Stomach (tissue), 9 donors: ENCODE data around the gene CREG1. TPM values are rescaled to one million over a fixed set of nuclear protein-coding genes. Genes with fewer than 3 reads are reported as not detected.

ENCODE experiments used
- DNase-seq, 2 donors: peaks; one replicate each; pipeline versions ENCODE4 v3.0.0 to v3.0.0-alpha.2; 2013 to 2019
- H3K27ac ChIP-seq, 5 donors: fragments of 200-600 bp in 4 of 5; sonication (generic) in 4 of 5; one replicate each; pipeline ENCODE4 v1.5.1; 2013 to 2019; ENCODE audit warnings: mild to moderate bottlenecking in 1 of 5, moderate library complexity in 1 of 5
- H3K27me3 ChIP-seq, 3 donors: fragments of 200-600 bp; sonication (generic); one replicate each; pipeline ENCODE4 v1.5.1; 2017 to 2019; ENCODE audit warnings: mixed run types in 1 of 3
- H3K36me3 ChIP-seq, 4 donors: fragments of 200-600 bp; sonication (generic); 1 replicate in 3 of 4; 2 replicates in 1 of 4; pipeline ENCODE4 v1.5.1; 2016 to 2019
- H3K4me1 ChIP-seq, 4 donors: fragments of 200-600 bp; sonication (generic); one replicate each; pipeline ENCODE4 v1.5.1; 2016 to 2019
- H3K4me3 ChIP-seq, 4 donors: fragments of 200-600 bp; sonication (generic) in 3 of 4; one replicate each; pipeline ENCODE4 v1.5.1; 2016 to 2019; ENCODE audit warnings: mild to moderate bottlenecking in 1 of 4
- H3K9me3 ChIP-seq, 4 donors: fragments of 200-600 bp; sonication (generic); one replicate each; pipeline ENCODE4 v1.5.1; 2016 to 2019
- EP300 ChIP-seq: sonication (generic); formaldehyde crosslinking; IDR thresholded peaks from one replicate; pipeline ENCODE4 v1.6.1; 2017; ENCODE audit warnings: antibody characterized with exemption
- POLR2A ChIP-seq, 4 donors: fragments of 450-650 bp; IDR thresholded peaks; one replicate each; pipeline ENCODE4 v1.6.1; 2016; ENCODE audit warnings: antibody characterized with exemption in 4 of 4, control low read depth in 2 of 4, mild to moderate bottlenecking in 1 of 4, moderate library complexity in 1 of 4
- POLR2AphosphoS5 ChIP-seq, 3 donors: sonication (generic); formaldehyde crosslinking; IDR thresholded peaks; one replicate each; pipeline ENCODE4 v1.6.1; 2016; ENCODE audit warnings: antibody characterized with exemption in 3 of 3
- WGBS, 5 donors: extraction: QIAGEN DNeasy Blood & Tissue Kit in 3 of 5; methylation state at CpG; one replicate each; pipeline versions ENCODE4 v1.1.5 to v1.1.7; 2013 to 2018; 5-methylcytosine and 5-hydroxymethylcytosine counted together
- intact Hi-C: fragments of 100-400 bp; cut with DNase I; formaldehyde crosslinking; loops from one replicate; pipeline ENCODE4 v1.15.1; 2023; ENCODE audit warnings: low total_unique reads
- polyA plus RNA-seq, 3 donors: library from polyadenylated mRNA; stranded (reverse); fragments of 200-250 nt; gene quantifications; one replicate each; pipeline ENCODE4 v1.2.3, GENCODE V29; 2013
- total RNA-seq, 5 donors: library from RNA; depleted of rRNA; stranded (reverse); fragments of >200 nt; gene quantifications; one replicate each; pipeline versions ENCODE4 v1.1.0 to v1.2.3, GENCODE V29; 2014 to 2016
- TF ChIP-seq, protein P1 (sequence below), 7 experiments: fragments of 450-650 bp in 4 of 7; fragments of 200-600 bp in 3 of 7; sonication (generic) in 3 of 7; IDR thresholded peaks; one replicate each; pipeline ENCODE4 v1.5.1; 2016 to 2019; ENCODE audit warnings: antibody characterized with exemption in 7 of 7, control low read depth in 2 of 7, mild to moderate bottlenecking in 1 of 7
- donor health status: healthy with polysubstance abuse.
- donor health status: Bipolar disorder and iron deficiency.
- donor health status: healthy.

The CREG1 gene
- total and polyA plus RNA-seq, 8 donors, result 44.6 to 120 (median 78.3) TPM

DNA sequence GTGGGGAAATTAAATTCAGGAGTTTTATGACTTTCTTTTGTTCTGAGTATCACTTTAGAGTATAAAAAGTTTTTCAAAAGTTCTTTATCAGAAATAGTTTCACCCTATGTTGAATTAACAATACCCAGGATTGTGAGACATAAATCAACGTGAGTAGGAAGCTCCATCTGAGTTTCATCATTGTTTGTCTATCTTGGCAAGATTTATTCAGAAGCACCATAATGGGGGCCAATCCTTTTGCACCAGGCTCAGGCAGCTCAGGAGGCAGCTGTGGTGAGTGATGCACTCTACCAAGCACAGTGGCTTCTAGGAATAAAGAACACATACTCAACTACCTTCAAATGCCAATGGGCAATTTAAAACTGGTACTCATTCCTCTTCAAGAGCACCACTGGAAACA, 12.0 kb downstream of the CREG1 start:
- DNase-seq, result no peak
- H3K27me3 ChIP-seq, result no peaks in the 10 kb centered on the region

DNA sequence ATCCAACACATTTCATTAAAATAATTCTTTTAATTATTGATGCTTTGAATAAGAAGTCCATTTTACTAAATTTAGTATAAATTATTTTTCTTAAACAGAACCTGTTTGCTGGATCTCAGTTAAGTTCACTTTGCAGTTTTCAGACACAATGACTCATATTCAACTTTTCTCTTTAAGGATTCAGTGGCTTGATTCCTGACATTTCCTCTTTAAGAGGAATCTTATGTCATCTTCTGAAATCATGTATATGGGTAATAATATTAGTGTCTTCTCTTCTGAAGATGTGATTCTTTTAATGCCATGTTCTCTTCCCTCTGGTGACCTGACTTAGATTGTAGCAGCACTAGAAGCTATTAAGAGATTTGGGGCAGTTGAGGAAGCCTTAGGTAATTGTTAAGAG, 12.6 kb downstream of the CREG1 start:
- DNase-seq, result no peak
- TF ChIP-seq POLR2A (IDR thresholded peaks at IDR 0.05), result no peak
- no peak for TF ChIP-seq EP300
- TF ChIP-seq, protein P1, sequence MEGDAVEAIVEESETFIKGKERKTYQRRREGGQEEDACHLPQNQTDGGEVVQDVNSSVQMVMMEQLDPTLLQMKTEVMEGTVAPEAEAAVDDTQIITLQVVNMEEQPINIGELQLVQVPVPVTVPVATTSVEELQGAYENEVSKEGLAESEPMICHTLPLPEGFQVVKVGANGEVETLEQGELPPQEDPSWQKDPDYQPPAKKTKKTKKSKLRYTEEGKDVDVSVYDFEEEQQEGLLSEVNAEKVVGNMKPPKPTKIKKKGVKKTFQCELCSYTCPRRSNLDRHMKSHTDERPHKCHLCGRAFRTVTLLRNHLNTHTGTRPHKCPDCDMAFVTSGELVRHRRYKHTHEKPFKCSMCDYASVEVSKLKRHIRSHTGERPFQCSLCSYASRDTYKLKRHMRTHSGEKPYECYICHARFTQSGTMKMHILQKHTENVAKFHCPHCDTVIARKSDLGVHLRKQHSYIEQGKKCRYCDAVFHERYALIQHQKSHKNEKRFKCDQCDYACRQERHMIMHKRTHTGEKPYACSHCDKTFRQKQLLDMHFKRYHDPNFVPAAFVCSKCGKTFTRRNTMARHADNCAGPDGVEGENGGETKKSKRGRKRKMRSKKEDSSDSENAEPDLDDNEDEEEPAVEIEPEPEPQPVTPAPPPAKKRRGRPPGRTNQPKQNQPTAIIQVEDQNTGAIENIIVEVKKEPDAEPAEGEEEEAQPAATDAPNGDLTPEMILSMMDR (IDR thresholded peaks at IDR 0.05), result no peak
- no peak for TF ChIP-seq POLR2AphosphoS5 (IDR thresholded peaks at IDR 0.05)
- peaks cover 3 to 43% (median 40%) of the 10 kb centered on the region in 4 donors for H3K36me3 ChIP-seq
- H3K4me3 ChIP-seq, result no peak overlapping the region
- peaks cover 0 to 42% (median 13%) of the 10 kb centered on the region in 4 donors for H3K4me1 ChIP-seq
- no peaks in the 10 kb centered on the region for H3K9me3 ChIP-seq
- intact Hi-C loops, result no loop called here
- no peaks in the 10 kb centered on the region for H3K27me3 ChIP-seq
- H3K27ac ChIP-seq, result no peak overlapping the region

More for the DNA sequence above, 12.0 kb downstream of the CREG1 start:
- Histone ChIP-seq H3K4me1 (peaks cover 0 to 42% (median 13%) of the 10 kb centered on the region in 4 donors), H3K27ac (peak overlapping the region in 1 of 5 donors; percentile 5), H3K36me3 (peaks cover 4 to 49% (median 46%) of the 10 kb centered on the region in 4 donors), H3K9me3 (no peaks in the 10 kb centered on the region), H3K4me3 (no peak overlapping the region)
- intact Hi-C loops, result no loop called here
- TF ChIP-seq POLR2A (IDR thresholded peaks at IDR 0.05), result no peak
- TF ChIP-seq, protein P1 (IDR thresholded peaks at IDR 0.05), result no peak
- TF ChIP-seq POLR2AphosphoS5 (IDR thresholded peaks at IDR 0.05), result no peak
- no peak for TF ChIP-seq EP300
- WGBS, 5 donors, result 0 to 18% (median 0%) methylated on average over 1 of the region's 1 CpG

DNA sequence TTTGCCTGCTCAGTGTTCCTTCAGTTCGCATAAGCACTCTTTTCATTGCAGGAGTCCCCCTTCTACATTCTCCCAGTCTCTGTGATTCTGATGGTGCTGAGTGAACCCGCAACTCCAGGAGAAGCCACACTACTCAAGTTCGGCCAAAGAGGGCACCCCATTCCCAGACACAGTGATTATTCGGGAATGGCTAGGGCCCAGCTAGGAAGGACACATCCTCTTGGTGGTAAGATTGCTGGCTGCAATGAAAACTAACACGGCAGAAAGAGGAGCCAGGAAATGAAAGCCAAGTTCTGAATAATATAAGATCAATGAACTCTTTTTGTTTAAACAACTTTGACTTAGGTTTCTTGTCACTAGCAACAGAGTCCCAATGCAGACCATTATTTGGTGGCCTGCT, 14.9 kb downstream of the CREG1 start:
- Histone ChIP-seq H3K36me3 (peaks cover 0 to 20% (median 18%) of the 10 kb centered on the region in 4 donors), H3K27ac (no peak overlapping the region), H3K27me3 (no peaks in the 10 kb centered on the region), H3K4me3 (no peak overlapping the region), H3K9me3 (no peaks in the 10 kb centered on the region), H3K4me1 (peaks cover 0 to 29% (median 10%) of the 10 kb centered on the region in 4 donors)
- WGBS, 5 donors, result 50 to 59% (median 56%) methylated on average over 5 of the region's 5 CpGs
- intact Hi-C loops, result loop anchor here (10.0 kb wide), 2 partner anchors 104 to 464 kb away; no protein-coding TSS in a partner anchor
- TF ChIP-seq POLR2AphosphoS5 (IDR thresholded peaks at IDR 0.05) (no peak), EP300 (no peak), POLR2A (IDR thresholded peaks at IDR 0.05) (no peak)
- TF ChIP-seq, protein P1 (IDR thresholded peaks at IDR 0.05), result no peak
- DNase-seq, result no peak

DNA sequence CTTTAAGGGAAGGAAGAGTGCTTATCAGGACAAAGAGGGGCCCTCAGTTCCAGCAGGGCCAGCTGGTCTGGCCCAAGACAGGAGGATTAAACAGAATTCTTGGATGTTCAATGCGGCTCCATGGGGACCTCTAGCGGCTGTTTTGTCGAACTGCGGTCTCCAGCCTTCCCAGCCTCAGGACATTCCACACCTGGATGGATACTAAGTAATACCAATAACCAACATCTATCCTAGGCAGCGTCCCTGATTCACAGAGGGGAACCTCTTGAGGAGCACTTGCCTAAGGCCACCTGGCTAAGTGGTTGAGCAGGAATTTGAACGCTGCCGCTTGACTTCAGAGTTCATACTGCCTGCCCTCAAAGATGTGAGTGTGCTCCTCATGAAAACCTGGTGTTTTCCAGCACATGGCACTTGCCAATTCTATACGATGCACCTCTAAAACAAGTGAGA, 19.7 kb downstream of the CREG1 start:
- Histone ChIP-seq H3K9me3 (no peaks in the 10 kb centered on the region), H3K4me1 (peaks cover 0 to 13% (median 6%) of the 10 kb centered on the region in 4 donors), H3K4me3 (no peak overlapping the region), H3K27me3 (no peaks in the 10 kb centered on the region), H3K27ac (no peak overlapping the region), H3K36me3 (no peaks in the 10 kb centered on the region)
- intact Hi-C loops, result loop anchor here (10.0 kb wide), 2 partner anchors 99 to 459 kb away; no protein-coding TSS in a partner anchor
- TF ChIP-seq POLR2AphosphoS5 (IDR thresholded peaks at IDR 0.05) (no peak), POLR2A (IDR thresholded peaks at IDR 0.05) (no peak)
- TF ChIP-seq, protein P1 (IDR thresholded peaks at IDR 0.05), result peak in 5 of 7 experiments; percentile 45 to 88 (median 82)
- peak; percentile 76 to 90 for DNase-seq
- 7 to 12% (median 9%) methylated on average over 6 to 8 of the region's 8 CpGs for WGBS, 5 donors
